Loucy (cell line): ENCODE measurements around the gene PDE4C.

Experiments used
- H2AFZ ChIP-seq: fragments of 200-600 bp; sonication (generic); 2 replicates; pipeline ENCODE4 v1.6.0; 2016; ENCODE audit warnings: antibody characterized with exemption, mild to moderate bottlenecking, low read length, moderate library complexity
- H3F3A ChIP-seq: fragments of 200-600 bp; 2 replicates; pipeline ENCODE4 v1.6.0; 2016; ENCODE audit warnings: antibody characterized with exemption, low read depth, mild to moderate bottlenecking
- H3K27me3 ChIP-seq: fragments of 200-600 bp; sonication (generic); 2 replicates; pipeline ENCODE4 v1.6.1; 2014; ENCODE audit warnings: low read length, mild to moderate bottlenecking; ENCODE audit not compliant: insufficient read depth, poor library complexity, severe bottlenecking
- H3K36me3 ChIP-seq: fragments of 200-600 bp; sonication (generic); 2 replicates; pipeline ENCODE4 v1.6.1; 2016; ENCODE audit warnings: low read length; ENCODE audit not compliant: insufficient read depth
- H3K4me1 ChIP-seq: fragments of 200-600 bp; sonication (generic); 2 replicates; pipeline ENCODE4 v1.5.1; 2014; ENCODE audit warnings: low read length, mild to moderate bottlenecking; ENCODE audit not compliant: insufficient read depth, poor library complexity, severe bottlenecking
- H3K4me2 ChIP-seq: fragments of 200-600 bp; sonication (generic); 2 replicates; pipeline ENCODE4 v1.6.0; 2014; ENCODE audit warnings: antibody characterized with exemption, low read length, low read depth, mild to moderate bottlenecking; ENCODE audit not compliant: poor library complexity, severe bottlenecking
- H3K4me3 ChIP-seq: fragments of 200-600 bp; sonication (generic); 2 replicates; pipeline ENCODE4 v1.5.1; 2014; ENCODE audit warnings: low read length, mild to moderate bottlenecking, mixed read lengths; ENCODE audit not compliant: poor library complexity, severe bottlenecking
- H3K79me2 ChIP-seq: fragments of 200-600 bp; sonication (generic); 2 replicates; pipeline ENCODE4 v1.6.1; 2014; ENCODE audit warnings: low read length; ENCODE audit not compliant: insufficient read depth
- H3K9ac ChIP-seq: fragments of 200-600 bp; sonication (generic); 2 replicates; pipeline ENCODE4 v1.6.0; 2014; ENCODE audit warnings: mild to moderate bottlenecking, low read depth, low read length, moderate library complexity; ENCODE audit not compliant: poor library complexity, severe bottlenecking
- H3K9me2 ChIP-seq: fragments of 200-600 bp; sonication (generic); replicated peaks from 2 replicates; pipeline ENCODE4 v1.6.1; 2016; ENCODE audit warnings: low read depth, low read length, mixed read lengths
- H3K9me3 ChIP-seq: fragments of 200-600 bp; sonication (generic); 2 replicates; pipeline ENCODE4 v1.6.1; 2014; ENCODE audit warnings: mild to moderate bottlenecking, antibody characterized with exemption, low read length, low read depth; ENCODE audit not compliant: insufficient read depth
- H4K20me1 ChIP-seq: fragments of 200-600 bp; sonication (generic); 2 replicates; pipeline ENCODE4 v1.6.0; 2014; ENCODE audit warnings: antibody characterized with exemption, low read length, mild to moderate bottlenecking; ENCODE audit not compliant: insufficient read depth, poor library complexity, severe bottlenecking
- CTCF ChIP-seq: fragments of 200-600 bp; sonication (generic); conservative IDR thresholded peaks from 2 replicates; pipeline ENCODE4 v1.5.1; 2014; ENCODE audit warnings: mild to moderate bottlenecking, antibody characterized with exemption, low read length
- EZH2phosphoT487 ChIP-seq: fragments of 200-600 bp; IDR thresholded peaks from 2 replicates; pipeline ENCODE4 v1.6.1; 2018; ENCODE audit warnings: antibody characterized with exemption, mild to moderate bottlenecking, moderate library complexity, borderline replicate concordance

Gene PDE4C

DNA sequence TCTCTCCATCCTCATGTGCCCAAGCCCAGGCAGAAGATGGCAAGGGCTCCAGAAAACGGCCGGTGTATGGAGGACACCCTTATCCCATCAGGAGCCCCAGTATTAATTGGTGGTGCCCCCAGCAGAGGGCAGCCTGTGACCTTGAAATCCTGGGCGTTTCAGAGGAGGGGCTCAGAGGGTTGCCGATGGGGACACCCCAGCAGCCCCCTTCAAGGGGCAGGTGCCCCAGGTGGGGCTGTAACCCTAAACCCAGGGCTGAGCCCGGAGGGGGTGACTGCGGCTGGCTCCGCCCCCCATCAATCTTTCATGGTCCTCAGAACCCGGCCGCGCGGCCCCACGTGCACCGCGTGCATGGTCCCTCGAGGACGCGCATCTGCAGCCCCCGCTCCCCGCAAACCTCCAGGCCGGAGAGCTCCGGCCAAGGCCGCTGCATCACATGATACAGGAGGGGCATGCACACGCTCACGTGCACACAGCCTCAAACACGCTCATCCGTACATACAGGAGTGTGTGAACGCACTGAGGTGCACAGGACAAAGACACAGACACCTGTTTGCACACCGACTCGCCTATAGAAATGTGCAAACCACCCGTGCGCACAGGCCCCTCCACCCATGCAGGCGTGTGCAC is 23.3 kb downstream of the PDE4C start:
- Histone ChIP-seq H4K20me1 (no peaks in the 10 kb centered on the region), H3K4me3 (peak overlapping the region; percentile 77), H3K36me3 (no peaks in the 10 kb centered on the region), H3K9ac (peak overlapping the region; percentile 57), H2AFZ (peak overlapping the region; percentile 39), H3K9me3 (no peaks in the 10 kb centered on the region), H3K4me1 (peaks cover 12% of the 10 kb centered on the region), H3K9me2 (no peaks in the 10 kb centered on the region), H3F3A (no peaks in the 10 kb centered on the region; the same call in 1 of the 2 replicates), H3K27me3 (no peaks in the 10 kb centered on the region), H3K79me2 (no peaks in the 10 kb centered on the region; the same call in 1 of the 2 replicates), H3K4me2 (peak overlapping the region; percentile 88)
- TF ChIP-seq CTCF (peak; percentile 64), EZH2phosphoT487 (no peak)

DNA sequence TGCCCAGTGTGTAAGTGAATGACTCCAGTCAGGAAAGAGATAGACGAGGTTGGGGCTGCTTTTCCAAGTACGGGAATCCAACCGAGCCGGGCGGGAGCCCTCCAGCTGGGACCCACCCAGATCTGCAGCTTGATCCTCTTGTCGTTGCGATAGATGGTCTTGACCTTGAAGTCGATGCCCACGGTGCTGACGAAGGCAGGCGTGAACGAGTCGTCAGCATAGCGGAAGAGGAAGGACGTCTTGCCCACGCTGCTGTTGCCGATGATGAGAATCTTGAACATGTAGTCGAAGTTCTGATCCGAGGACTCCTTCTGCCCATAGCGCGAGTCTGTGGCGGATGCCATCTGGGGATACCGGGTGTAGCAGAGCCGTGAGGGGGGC is 23.9 kb downstream of the PDE4C start:
- Histone ChIP-seq H3K27me3 (no peaks in the 10 kb centered on the region), H3K4me3 (peak overlapping the region; percentile 77), H4K20me1 (no peaks in the 10 kb centered on the region), H3K9me3 (no peaks in the 10 kb centered on the region), H3K36me3 (no peaks in the 10 kb centered on the region), H3F3A (no peaks in the 10 kb centered on the region), H2AFZ (no peak overlapping the region; the same call in 1 of the 2 replicates), H3K9me2 (no peaks in the 10 kb centered on the region), H3K4me1 (peaks cover 12% of the 10 kb centered on the region), H3K4me2 (peak overlapping the region; percentile 88), H3K9ac (peak overlapping the region; percentile 57), H3K79me2 (no peaks in the 10 kb centered on the region; the same call in 1 of the 2 replicates)
- no peak for TF ChIP-seq EZH2phosphoT487
- TF ChIP-seq CTCF, result no peak

- H3K4me3 ChIP-seq, result no peak overlapping the region
- H4K20me1 ChIP-seq, result peaks cover 7% of the 10 kb centered on the region
- H3K9me2 ChIP-seq, result no peaks in the 10 kb centered on the region
- H3K36me3 ChIP-seq, result peaks cover 2% of the 10 kb centered on the region; the same call in 1 of the 2 replicates
- H3K4me1 ChIP-seq, result peaks cover 7% of the 10 kb centered on the region
- peaks cover 12% of the 10 kb centered on the region for H3K79me2 ChIP-seq
- no peaks in the 10 kb centered on the region for H3K9me3 ChIP-seq
- TF ChIP-seq CTCF, result no peak
- no peak for TF ChIP-seq EZH2phosphoT487
- no peak overlapping the region for H3K4me2 ChIP-seq
- no peaks in the 10 kb centered on the region for H3K27me3 ChIP-seq
- H2AFZ ChIP-seq, result no peak overlapping the region
- no peaks in the 10 kb centered on the region for H3F3A ChIP-seq
- no peak overlapping the region for H3K9ac ChIP-seq
Observed at GRCh38 chr19:18198374-18198773, 27.9 kb downstream of the PDE4C start.
